Endodermal cell (in vitro differentiated cells): ENCODE data around the gene LYSMD1. TPM values are rescaled to one million over a fixed set of nuclear protein-coding genes. Genes with fewer than 3 reads are reported as not detected.

Experiments used
- DNase-seq: peaks from one replicate; pipeline ENCODE4 v3.0.0-alpha.2; 2017
- H3K27ac ChIP-seq: 2 replicates; pipeline ENCODE4 v1.5.1; 2013; ENCODE audit warnings: mild to moderate bottlenecking, low read depth, low read length, moderate library complexity
- H3K27me3 ChIP-seq: 2 replicates; pipeline ENCODE4 v1.6.1; 2013; ENCODE audit warnings: mild to moderate bottlenecking, low read length, moderate library complexity; ENCODE audit not compliant: insufficient read depth, control insufficient read depth, poor library complexity, severe bottlenecking
- H3K36me3 ChIP-seq: 2 replicates; pipeline ENCODE4 v1.7.0; 2013; ENCODE audit warnings: mild to moderate bottlenecking, low read length, moderate library complexity; ENCODE audit not compliant: control insufficient read depth, insufficient read depth
- H3K4me1 ChIP-seq: one replicate; pipeline ENCODE4 v1.7.0; 2013; ENCODE audit warnings: low read length; ENCODE audit not compliant: control insufficient read depth, insufficient read depth
- H3K4me3 ChIP-seq: 2 replicates; pipeline ENCODE4 v1.5.1; 2013; ENCODE audit warnings: mild to moderate bottlenecking, low read length, moderate library complexity
- H3K9ac ChIP-seq: 2 replicates; pipeline ENCODE4 v1.6.1; 2013; ENCODE audit warnings: mild to moderate bottlenecking, low read length, moderate library complexity; ENCODE audit not compliant: poor library complexity, severe bottlenecking; ENCODE audit errors: extremely low read depth
- H3K9me3 ChIP-seq: 2 replicates; pipeline ENCODE4 v1.6.1; 2013; ENCODE audit warnings: mild to moderate bottlenecking, low read length, moderate library complexity; ENCODE audit not compliant: control insufficient read depth
- H3K27ac Mint-ChIP-seq: 2 replicates; pipeline ENCODE4 v1.8.0; 2020; ENCODE audit warnings: mixed read lengths
- H3K27me3 Mint-ChIP-seq: 2 replicates; pipeline ENCODE4 v1.8.0; 2021; ENCODE audit warnings: mild to moderate bottlenecking, mixed read lengths; ENCODE audit not compliant: insufficient read depth
- H3K36me3 Mint-ChIP-seq: 2 replicates; pipeline ENCODE4 v1.8.0; 2020; ENCODE audit warnings: low read depth, mixed read lengths
- H3K4me1 Mint-ChIP-seq: 2 replicates; pipeline ENCODE4 v1.8.0; 2020; ENCODE audit warnings: mixed read lengths
- H3K4me3 Mint-ChIP-seq: 2 replicates; pipeline ENCODE4 v1.8.0; 2020; ENCODE audit warnings: mild to moderate bottlenecking, moderate library complexity, mixed read lengths
- H3K9me3 Mint-ChIP-seq: 2 replicates; pipeline ENCODE4 v1.8.0; 2020; ENCODE audit warnings: mild to moderate bottlenecking, mixed read lengths
- WGBS, 2 experiments: methylation state at CpG; one replicate each; pipeline versions ENCODE4 v1.1.5 to v1.1.7; 2013; ENCODE audit warnings: missing lambda C conversion rate in 2 of 2, mixed read lengths in 1 of 2; ENCODE audit not compliant: insufficient coverage in 1 of 2, insufficient read length in 1 of 2; 5-methylcytosine and 5-hydroxymethylcytosine counted together
- total RNA-seq, 2 donors: library from RNA; stranded (reverse); fragmentation: NEBNext Ultra II Directional in 1 of 2; extraction: Animal tissue kit (Norgen Biotek cat#: 25700) in 1 of 2; gene quantifications; 2 replicates in 1 of 2; 3 replicates in 1 of 2; pipeline ENCODE4 v1.2.1, GENCODE V29; 2021
- TF ChIP-seq, protein P1 (sequence below): fragments of 200-600 bp; sonication (generic); conservative IDR thresholded peaks from 2 replicates; pipeline ENCODE4 v1.5.0; 2021; ENCODE audit warnings: antibody characterized with exemption, mild to moderate bottlenecking

The LYSMD1 gene
- total RNA-seq, 2 donors from 2014 or later: 9.1 to 13.0 TPM

DNA sequence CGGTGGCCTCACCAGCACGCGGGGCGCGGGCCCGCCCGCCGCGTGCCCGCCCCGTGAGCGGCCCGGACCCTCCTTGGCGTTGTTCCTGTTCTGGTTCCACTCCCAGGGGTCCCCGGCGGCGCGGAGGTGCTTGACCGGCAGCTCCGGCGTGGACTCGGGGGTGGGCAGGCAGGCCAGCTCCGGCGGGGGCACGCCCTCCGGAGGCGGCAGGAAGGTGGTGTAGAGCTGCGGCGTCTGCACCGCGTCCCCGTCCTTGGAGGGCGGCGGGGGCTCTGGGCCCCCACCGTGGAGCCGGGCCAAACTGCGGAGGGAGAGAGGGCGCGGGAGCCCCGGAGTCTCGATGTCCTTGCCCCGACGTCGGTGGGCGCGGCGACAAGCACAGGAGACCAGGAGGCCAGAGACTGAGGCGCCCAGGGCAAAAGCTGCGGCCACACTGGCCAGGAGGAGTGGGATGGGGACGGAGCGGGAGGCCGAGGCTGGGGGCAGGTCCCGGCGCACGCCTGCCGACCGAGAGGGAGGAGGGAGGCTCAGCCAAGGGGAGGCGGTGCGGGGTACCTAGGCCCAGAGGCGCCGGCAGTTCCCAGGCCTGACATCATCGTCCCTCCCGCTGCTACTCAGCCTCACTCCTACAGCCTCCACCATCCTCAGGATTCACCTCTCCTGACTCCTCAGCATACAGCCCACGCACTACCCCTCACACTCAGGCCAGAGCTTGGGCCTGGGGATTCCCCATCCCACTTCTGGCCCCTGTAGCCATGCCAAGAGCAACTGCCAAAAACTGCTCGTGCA lies 32.5 kb downstream of the LYSMD1 start:
- Mint-ChIP-seq H3K27ac (no peak overlapping the region), H3K36me3 (peaks cover 35% of the 10 kb centered on the region), H3K4me1 (no peaks in the 10 kb centered on the region), H3K27me3 (peaks cover 20% of the 10 kb centered on the region), H3K4me3 (no peak overlapping the region), H3K9me3 (no peaks in the 10 kb centered on the region)
- peak; percentile 82 for DNase-seq
- Histone ChIP-seq H3K9ac (no peak overlapping the region), H3K4me3 (no peak overlapping the region), H3K27ac (no peak overlapping the region), H3K4me1 (no peaks in the 10 kb centered on the region), H3K27me3 (no peaks in the 10 kb centered on the region), H3K36me3 (peaks cover 28% of the 10 kb centered on the region), H3K9me3 (no peaks in the 10 kb centered on the region)
- TF ChIP-seq, protein P1, sequence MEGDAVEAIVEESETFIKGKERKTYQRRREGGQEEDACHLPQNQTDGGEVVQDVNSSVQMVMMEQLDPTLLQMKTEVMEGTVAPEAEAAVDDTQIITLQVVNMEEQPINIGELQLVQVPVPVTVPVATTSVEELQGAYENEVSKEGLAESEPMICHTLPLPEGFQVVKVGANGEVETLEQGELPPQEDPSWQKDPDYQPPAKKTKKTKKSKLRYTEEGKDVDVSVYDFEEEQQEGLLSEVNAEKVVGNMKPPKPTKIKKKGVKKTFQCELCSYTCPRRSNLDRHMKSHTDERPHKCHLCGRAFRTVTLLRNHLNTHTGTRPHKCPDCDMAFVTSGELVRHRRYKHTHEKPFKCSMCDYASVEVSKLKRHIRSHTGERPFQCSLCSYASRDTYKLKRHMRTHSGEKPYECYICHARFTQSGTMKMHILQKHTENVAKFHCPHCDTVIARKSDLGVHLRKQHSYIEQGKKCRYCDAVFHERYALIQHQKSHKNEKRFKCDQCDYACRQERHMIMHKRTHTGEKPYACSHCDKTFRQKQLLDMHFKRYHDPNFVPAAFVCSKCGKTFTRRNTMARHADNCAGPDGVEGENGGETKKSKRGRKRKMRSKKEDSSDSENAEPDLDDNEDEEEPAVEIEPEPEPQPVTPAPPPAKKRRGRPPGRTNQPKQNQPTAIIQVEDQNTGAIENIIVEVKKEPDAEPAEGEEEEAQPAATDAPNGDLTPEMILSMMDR: peak; percentile 31
- WGBS, 2 experiments: 87 to 88% methylated on average over 20 to 65 of the region's 65 CpGs

- Histone ChIP-seq H3K4me1 (no peaks in the 10 kb centered on the region), H3K4me3 (no peak overlapping the region), H3K9ac (no peak overlapping the region), H3K36me3 (peaks cover 23% of the 10 kb centered on the region), H3K27me3 (no peaks in the 10 kb centered on the region), H3K27ac (no peak overlapping the region), H3K9me3 (no peaks in the 10 kb centered on the region)
- H3K36me3 Mint-ChIP-seq: peaks cover 32% of the 10 kb centered on the region
- no peak for DNase-seq
- H3K9me3 Mint-ChIP-seq: no peaks in the 10 kb centered on the region
- H3K27ac Mint-ChIP-seq: peak overlapping the region; percentile 75
- peak overlapping the region; percentile 60 for H3K4me3 Mint-ChIP-seq
- no peaks in the 10 kb centered on the region for H3K4me1 Mint-ChIP-seq
- WGBS, 2 experiments: 82 to 86% methylated on average over 49 to 74 of the region's 74 CpGs
- TF ChIP-seq, protein P1: no peak
- H3K27me3 Mint-ChIP-seq: peaks cover 20% of the 10 kb centered on the region
These were observed 33.2 kb downstream of the LYSMD1 start for GRCh38 chr1:151132335-151133017.

GRCh38 chr1:151131701-151132334 lies 33.9 kb downstream of the LYSMD1 start:
- H3K9me3 Mint-ChIP-seq: no peaks in the 10 kb centered on the region
- Histone ChIP-seq H3K36me3 (peaks cover 20% of the 10 kb centered on the region), H3K27me3 (no peaks in the 10 kb centered on the region), H3K4me1 (no peaks in the 10 kb centered on the region), H3K4me3 (peak overlapping the region; percentile 61), H3K27ac (no peak overlapping the region), H3K9ac (no peak overlapping the region), H3K9me3 (no peaks in the 10 kb centered on the region)
- 52 to 65% methylated on average over 35 to 39 of the region's 39 CpGs for WGBS, 2 experiments
- H3K27ac Mint-ChIP-seq: peak overlapping the region; percentile 75
- peak; percentile 84 for DNase-seq
- H3K27me3 Mint-ChIP-seq: peaks cover 20% of the 10 kb centered on the region
- peak overlapping the region; percentile 60 for H3K4me3 Mint-ChIP-seq
- TF ChIP-seq, protein P1: no peak
- no peaks in the 10 kb centered on the region for H3K4me1 Mint-ChIP-seq
- peaks cover 27% of the 10 kb centered on the region for H3K36me3 Mint-ChIP-seq
